ENCODE results near the gene ZNF501.
A peak's percentile ranks its signal among the peaks of the same experiment; 100 is the strongest.

The ZNF501 gene

GRCh38 chr3:44729384-44729910 lies at the start of gene ZNF501:
TSS of gene ZNF501 (plus strand) at chr3:44729635. CDS start at chr3:44734422, 4,787 bp downstream.
- peak; percentile 69 for DNase-seq (ENCODE audit: low read depth)

- DNase-seq (ENCODE audit: low read depth) = no peak
Observed at GRCh38 chr3:44680921-44681455, 48.4 kb upstream of the ZNF501 start.

- DNase-seq (ENCODE audit: low read depth) = no peak
Observed at GRCh38 chr3:44682182-44682896, 47.1 kb upstream of the ZNF501 start.

- DNase-seq (ENCODE audit: low read depth) = peak; percentile 48
Observed at GRCh38 chr3:44685128-44685800, 44.2 kb upstream of the ZNF501 start.

GRCh38 chr3:44687898-44688297 lies 41.5 kb upstream of the ZNF501 start:
- no peak for DNase-seq (ENCODE audit: low read depth)

GRCh38 chr3:44712455-44713075 lies 16.9 kb upstream of the ZNF501 start, which contains the start of gene ZNF502:
TSS of gene ZNF502 (plus strand) at chr3:44712660. CDS start at chr3:44720262, 7,602 bp downstream.
- DNase-seq (ENCODE audit: low read depth) = peak; percentile 39

GRCh38 chr3:44721231-44722102 lies 8.0 kb upstream of the ZNF501 start:
- DNase-seq (ENCODE audit: low read depth) = no peak

GRCh38 chr3:44722103-44722401 lies 7.4 kb upstream of the ZNF501 start:
- DNase-seq (ENCODE audit: low read depth) = no peak

GRCh38 chr3:44734646-44735168 lies 5.3 kb downstream of the ZNF501 start:
- no peak for DNase-seq (ENCODE audit: low read depth)

GRCh38 chr3:44761101-44761423 lies 31.6 kb downstream of the ZNF501 start:
- no peak for DNase-seq (ENCODE audit: low read depth)

DNA sequence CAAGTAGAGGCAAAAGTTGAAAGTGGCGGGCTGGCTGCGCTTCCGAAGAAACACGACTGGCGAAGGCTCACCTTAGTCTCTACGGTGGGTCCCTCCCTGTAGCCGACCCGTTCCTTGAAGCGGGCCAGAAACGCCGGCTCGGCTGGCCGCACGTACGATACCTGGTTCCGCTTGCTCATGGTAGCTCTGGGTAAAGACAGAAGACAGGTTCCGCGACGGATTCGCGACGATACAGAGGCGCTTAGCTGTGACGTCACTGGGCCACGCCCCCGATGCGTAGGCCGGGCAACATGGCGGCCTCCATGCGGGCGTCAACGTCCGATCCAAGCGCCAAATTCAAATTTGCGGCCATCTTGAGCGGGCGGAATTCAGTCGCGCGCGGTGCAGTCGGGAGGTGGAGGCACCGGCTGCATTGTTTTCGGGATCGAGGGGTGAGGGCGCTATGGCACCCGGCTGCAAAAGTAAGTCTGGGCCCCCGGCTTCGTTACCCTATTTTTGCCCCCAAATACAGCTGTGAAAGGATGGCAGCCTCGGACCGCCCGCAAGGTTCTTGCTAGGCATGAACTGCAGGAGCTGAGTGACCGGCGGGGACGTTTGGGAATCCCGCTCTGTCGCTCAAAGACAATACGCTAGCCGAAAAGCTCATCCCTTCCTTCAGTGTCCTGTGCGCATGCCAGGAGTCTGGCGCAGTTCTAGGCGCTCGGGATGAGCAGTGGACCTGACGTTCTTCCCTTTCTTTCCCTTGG lies 32.2 kb downstream of the ZNF501 start, which contains the start of the genes KIAA1143 and KIF15:
Gene KIAA1143 (minus strand): TSS at position 196 of the 746 bp plus-strand sequence. CDS start 17 bp downstream, at position 179.
Gene KIF15 (plus strand): TSS at position 371 of the 746 bp plus-strand sequence. CDS start 72 bp downstream, at position 443.
- peak; percentile 99 for DNase-seq (ENCODE audit: low read depth)

- no peak for DNase-seq (ENCODE audit: low read depth)
Observed at GRCh38 chr3:44762170-44762677, 32.8 kb downstream of the ZNF501 start.

- no peak for DNase-seq (ENCODE audit: low read depth)
Observed at GRCh38 chr3:44762690-44763089, 33.3 kb downstream of the ZNF501 start.

GRCh38 chr3:44764248-44764647 lies 34.8 kb downstream of the ZNF501 start:
- no peak for DNase-seq (ENCODE audit: low read depth)

- no peak for DNase-seq (ENCODE audit: low read depth)
Observed at GRCh38 chr3:44771424-44772098, 42.1 kb downstream of the ZNF501 start.

DNA sequence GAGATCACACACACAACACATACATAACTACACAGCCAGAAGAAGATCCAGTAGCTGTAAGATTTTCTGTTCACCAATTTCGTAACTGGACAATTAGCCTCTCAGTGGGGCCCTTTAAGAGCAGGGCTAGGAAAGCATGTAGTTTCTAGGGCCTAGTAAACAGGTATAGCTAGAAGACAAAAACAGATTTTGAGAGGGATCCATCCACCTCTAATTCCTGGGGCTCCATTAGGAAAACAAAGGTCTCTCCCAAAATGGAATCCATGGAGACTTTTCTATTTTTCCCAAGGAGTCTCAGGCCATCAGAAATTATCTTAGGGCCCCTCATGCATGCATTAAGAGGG lies 42.6 kb downstream of the ZNF501 start:
- DNase-seq (ENCODE audit: low read depth) = no peak

DNA sequence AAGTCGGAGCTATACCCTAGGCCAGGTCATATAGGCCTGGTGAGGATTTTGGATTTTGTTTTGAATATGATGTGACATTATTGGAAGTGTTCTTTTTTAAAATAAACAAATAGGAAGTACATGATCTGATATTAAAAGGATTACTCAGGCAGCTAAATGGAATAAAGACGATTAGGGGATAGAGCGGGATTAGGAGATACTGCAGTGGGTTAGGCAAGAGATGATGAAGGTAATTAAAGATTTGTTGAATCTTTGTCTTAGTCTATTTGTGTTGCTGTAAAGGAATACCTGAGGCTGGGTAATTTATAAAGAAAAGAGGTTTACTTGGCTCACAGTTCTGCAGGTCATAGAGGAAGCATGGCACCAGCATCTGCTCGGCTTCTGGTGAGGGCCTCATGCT lies 53.5 kb downstream of the ZNF501 start:
- no peak for DNase-seq (ENCODE audit: low read depth)

Measured in activated gamma-delta T cell treated with anti-CD3 and anti-CD28 coated beads, Interleukin-2, amount 50 U/mL, for 16 hours (primary cell).